Measurements from ENCODE around the gene MED17.
"Not testable (repeated sequence)": the region's sequence is repeated elsewhere in the genome, so short reads cannot be mapped to it uniquely, and the experiment has no call there.

GRCh38 chr11:93759123-93759522, 25.0 kb upstream of the MED17 start:
- TF ChIP-seq POLR2A (IDR thresholded peaks at IDR 0.05; ENCODE audit: low read length); GATA1 (IDR thresholded peaks at IDR 0.05; ENCODE audit: low read depth, low read length): not testable (repeated sequence)
